Neuronal stem cell (in vitro differentiated cells): Measurements from ENCODE around the gene SLC10A7.

ENCODE experiments used
- DNase-seq: peaks from one replicate; pipeline ENCODE4 v3.0.0-alpha.2; 2013; ENCODE audit warnings: low spot score
- H2AFZ ChIP-seq: one replicate; pipeline ENCODE4 v1.6.1; 2013; ENCODE audit warnings: mild to moderate bottlenecking, low read length, inconsistent platforms
- H2AK5ac ChIP-seq: 2 replicates; pipeline ENCODE4 v1.6.1; 2013; ENCODE audit warnings: low read depth, mild to moderate bottlenecking, inconsistent platforms, low read length, moderate library complexity, mixed read lengths
- H2BK120ac ChIP-seq: 2 replicates; pipeline ENCODE4 v1.6.1; 2013; ENCODE audit warnings: low read depth, mild to moderate bottlenecking, inconsistent platforms, low read length, moderate library complexity, mixed read lengths
- H2BK12ac ChIP-seq: one replicate; pipeline ENCODE4 v1.6.1; 2013; ENCODE audit warnings: low read length, inconsistent platforms
- H2BK15ac ChIP-seq: 2 replicates; pipeline ENCODE4 v1.6.1; 2013; ENCODE audit warnings: mild to moderate bottlenecking, low read length, inconsistent platforms, mixed read lengths
- H2BK5ac ChIP-seq: one replicate; pipeline ENCODE4 v1.6.1; 2013; ENCODE audit warnings: inconsistent platforms, mild to moderate bottlenecking, low read length, moderate library complexity
- H3K14ac ChIP-seq: one replicate; pipeline ENCODE4 v1.6.1; 2013; ENCODE audit warnings: low read length, inconsistent platforms
- H3K18ac ChIP-seq: 2 replicates; pipeline ENCODE4 v1.6.1; 2013; ENCODE audit warnings: low read length, inconsistent platforms
- H3K23ac ChIP-seq: 2 replicates; pipeline ENCODE4 v1.6.1; 2013; ENCODE audit warnings: low read depth, mild to moderate bottlenecking, mixed read lengths, low read length, inconsistent platforms; ENCODE audit not compliant: poor library complexity
- H3K27ac ChIP-seq: replicated peaks from 3 replicates; pipeline ENCODE4 v1.5.1; 2013; ENCODE audit warnings: low read length, inconsistent platforms
- H3K27me3 ChIP-seq, 3 experiments: 2 replicates each; pipeline ENCODE4 v1.6.1; 2013; ENCODE audit warnings: low read length in 3 of 3, mild to moderate bottlenecking in 2 of 3, inconsistent platforms in 1 of 3, low read depth in 1 of 3, mixed read lengths in 1 of 3, moderate library complexity in 1 of 3; ENCODE audit not compliant: control insufficient read depth in 3 of 3, insufficient read depth in 3 of 3
- H3K36me3 ChIP-seq, 2 donors: replicated peaks in 1 of 2; 2 replicates each; pipeline ENCODE4 v1.6.1; 2013; ENCODE audit warnings: low read length in 2 of 2; ENCODE audit not compliant: control insufficient read depth in 2 of 2, insufficient read depth in 2 of 2
- H3K4ac ChIP-seq: 2 replicates; pipeline ENCODE4 v1.6.1; 2013; ENCODE audit warnings: inconsistent platforms, mild to moderate bottlenecking, low read length, moderate library complexity
- H3K4me1 ChIP-seq, 2 donors: 1 replicate in 1 of 2; 2 replicates in 1 of 2; pipeline ENCODE4 v1.6.1; 2013; ENCODE audit warnings: low read length in 2 of 2, low read depth in 1 of 2; ENCODE audit not compliant: control insufficient read depth in 2 of 2, insufficient read depth in 1 of 2
- H3K4me2 ChIP-seq: one replicate; pipeline ENCODE4 v1.6.1; 2013; ENCODE audit warnings: mild to moderate bottlenecking, low read length, inconsistent platforms; ENCODE audit not compliant: insufficient read depth, poor library complexity, severe bottlenecking
- H3K4me3 ChIP-seq, 2 donors: 2 replicates each; pipeline ENCODE4 v1.5.1; 2013; ENCODE audit warnings: low read length in 2 of 2, mild to moderate bottlenecking in 2 of 2, inconsistent platforms in 1 of 2, moderate library complexity in 1 of 2
- H3K79me1 ChIP-seq: one replicate; pipeline ENCODE4 v1.6.1; 2013; ENCODE audit warnings: low read depth, mild to moderate bottlenecking, inconsistent platforms, low read length, moderate library complexity
- H3K9ac ChIP-seq: one replicate; pipeline ENCODE4 v1.6.1; 2013; ENCODE audit warnings: mild to moderate bottlenecking, low read depth, low read length, inconsistent platforms; ENCODE audit not compliant: poor library complexity
- H3K9me3 ChIP-seq, 2 donors: replicated peaks in 1 of 2; 2 replicates each; pipeline versions ENCODE3 to v1.6.1; 2013; ENCODE audit warnings: low read length in 2 of 2, mild to moderate bottlenecking in 2 of 2, inconsistent platforms in 1 of 2, low read depth in 1 of 2, mixed read lengths in 1 of 2, moderate library complexity in 1 of 2; ENCODE audit not compliant: control insufficient read depth in 2 of 2, insufficient read depth in 1 of 2
- H4K8ac ChIP-seq: one replicate; pipeline ENCODE4 v1.6.1; 2013; ENCODE audit warnings: low read depth, mild to moderate bottlenecking, inconsistent platforms, low read length, moderate library complexity
- H4K91ac ChIP-seq: one replicate; pipeline ENCODE4 v1.6.1; 2013; ENCODE audit warnings: low read length, low read depth, mild to moderate bottlenecking, inconsistent platforms; ENCODE audit not compliant: poor library complexity
- WGBS, 2 donors: extraction: QIAGEN DNeasy Blood & Tissue Kit; methylation state at CpG; one replicate each; pipeline ENCODE4 v1.1.7; 2013; ENCODE audit warnings: missing lambda C conversion rate in 2 of 2, mixed read lengths in 1 of 2; ENCODE audit not compliant: insufficient read length in 2 of 2, insufficient replicate concordance in 1 of 2; ENCODE audit errors: extremely low coverage in 2 of 2; 5-methylcytosine and 5-hydroxymethylcytosine counted together

The SLC10A7 gene

DNA sequence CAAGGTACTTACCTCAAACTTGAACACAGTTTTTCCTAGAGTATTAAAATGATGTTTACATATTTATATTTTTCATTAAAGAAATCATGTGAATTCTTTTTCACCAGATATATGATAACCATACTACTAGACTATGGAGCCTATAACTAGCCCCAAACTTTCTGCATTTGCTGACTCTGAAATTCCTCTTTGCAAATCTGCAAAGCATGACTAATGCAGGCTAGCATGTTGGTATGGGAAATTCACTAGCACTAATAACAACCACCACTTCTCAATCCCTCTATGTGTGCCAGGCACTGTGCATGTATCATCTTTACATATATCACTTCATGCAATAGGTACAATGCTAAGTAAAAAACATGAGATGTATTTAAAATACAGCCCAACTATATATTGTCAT is 51.1 kb downstream of the SLC10A7 start:
- no peak overlapping the region for H3K4me2 ChIP-seq
- peaks cover 3 to 15% of the 10 kb centered on the region in 2 donors for H3K4me1 ChIP-seq
- H3K9me3 ChIP-seq, result no peaks in the 10 kb centered on the region
- no peak overlapping the region for H3K4me3 ChIP-seq
- H3K36me3 ChIP-seq, result no peaks in the 10 kb centered on the region
- no peaks in the 10 kb centered on the region for H3K79me1 ChIP-seq
- H3K14ac ChIP-seq, result no peak overlapping the region
- no peak overlapping the region for H4K91ac ChIP-seq
- H2BK12ac ChIP-seq, result no peak overlapping the region
- H3K4ac ChIP-seq, result no peak overlapping the region
- H4K8ac ChIP-seq, result no peak overlapping the region
- H3K9ac ChIP-seq, result no peak overlapping the region
- H3K23ac ChIP-seq, result no peak overlapping the region
- no peak overlapping the region for H2BK120ac ChIP-seq
- no peak overlapping the region for H2AFZ ChIP-seq
- H3K27ac ChIP-seq, result no peak overlapping the region
- no peak for DNase-seq
- no peak overlapping the region for H2BK5ac ChIP-seq
- no peak overlapping the region for H2AK5ac ChIP-seq
- no peaks in the 10 kb centered on the region for H3K27me3 ChIP-seq
- no peak overlapping the region for H2BK15ac ChIP-seq
- no peak overlapping the region for H3K18ac ChIP-seq

GRCh38 chr4:146469022-146469421 is 52.7 kb downstream of the SLC10A7 start:
- H3K4me3 ChIP-seq, result no peak overlapping the region

DNA sequence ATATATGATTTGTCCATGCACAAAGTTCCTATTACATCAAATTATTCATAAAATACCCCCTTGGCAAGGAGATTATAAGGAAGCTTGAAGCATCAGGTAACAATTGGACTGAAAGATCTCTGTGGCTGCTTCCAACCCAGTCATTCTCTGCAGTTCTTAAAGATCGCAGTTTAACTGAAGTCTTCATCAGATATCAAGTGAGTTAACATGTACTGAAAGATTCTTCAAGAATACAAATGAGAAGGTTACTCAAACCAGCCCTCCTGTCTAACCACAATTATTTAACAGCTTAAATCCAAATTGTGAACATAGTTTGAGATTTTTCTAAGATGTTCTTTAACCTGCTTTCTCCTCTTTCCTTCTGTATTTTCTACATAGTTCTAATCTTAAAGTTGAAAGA is 56.1 kb downstream of the SLC10A7 start:
- H2BK15ac ChIP-seq, result no peak overlapping the region
- H2BK12ac ChIP-seq, result no peak overlapping the region
- H4K8ac ChIP-seq, result no peak overlapping the region
- no peak overlapping the region for H3K23ac ChIP-seq
- no peak overlapping the region for H3K27ac ChIP-seq
- H3K9me3 ChIP-seq, result no peaks in the 10 kb centered on the region
- H3K4ac ChIP-seq, result no peak overlapping the region
- no peaks in the 10 kb centered on the region for H3K27me3 ChIP-seq
- peak overlapping the region; percentile 11 for H2AFZ ChIP-seq
- H3K18ac ChIP-seq, result no peak overlapping the region
- peaks cover 0 to 7% of the 10 kb centered on the region in 2 donors for H3K4me1 ChIP-seq
- H4K91ac ChIP-seq, result no peak overlapping the region
- H3K9ac ChIP-seq, result no peak overlapping the region
- no peak overlapping the region for H3K4me2 ChIP-seq
- no peak overlapping the region for H2BK120ac ChIP-seq
- H3K79me1 ChIP-seq, result no peaks in the 10 kb centered on the region
- no CpG with 5 or more reads among the region's 1 CpG for WGBS, 2 donors
- H2BK5ac ChIP-seq, result no peak overlapping the region
- no peaks in the 10 kb centered on the region for H3K36me3 ChIP-seq
- H3K14ac ChIP-seq, result no peak overlapping the region
- no peak for DNase-seq
- H3K4me3 ChIP-seq, result no peak overlapping the region
- no peak overlapping the region for H2AK5ac ChIP-seq

More at GRCh38 chr4:146469022-146469421, 52.7 kb downstream of the SLC10A7 start:
- H3K14ac ChIP-seq, result no peak overlapping the region
- H3K4ac ChIP-seq, result no peak overlapping the region
- no peak overlapping the region for H2BK5ac ChIP-seq
- peaks cover 3 to 17% of the 10 kb centered on the region in 2 donors for H3K4me1 ChIP-seq
- no peak overlapping the region for H4K8ac ChIP-seq
- DNase-seq, result no peak
- no peaks in the 10 kb centered on the region for H3K9me3 ChIP-seq
- H3K27ac ChIP-seq, result no peak overlapping the region
- H3K23ac ChIP-seq, result no peak overlapping the region
- H2BK12ac ChIP-seq, result no peak overlapping the region
- H2AK5ac ChIP-seq, result no peak overlapping the region
- H3K18ac ChIP-seq, result no peak overlapping the region
- H2BK120ac ChIP-seq, result no peak overlapping the region
- no CpG with 5 or more reads among the region's 1 CpG for WGBS, 2 donors
- no peak overlapping the region for H2AFZ ChIP-seq
- H2BK15ac ChIP-seq, result no peak overlapping the region
- no peaks in the 10 kb centered on the region for H3K27me3 ChIP-seq
- no peak overlapping the region for H4K91ac ChIP-seq
- no peaks in the 10 kb centered on the region for H3K79me1 ChIP-seq
- no peak overlapping the region for H3K9ac ChIP-seq
- no peaks in the 10 kb centered on the region for H3K36me3 ChIP-seq
- no peak overlapping the region for H3K4me2 ChIP-seq

- Histone ChIP-seq H3K27me3 (no peaks in the 10 kb centered on the region), H3K18ac (no peak overlapping the region), H3K79me1 (no peaks in the 10 kb centered on the region), H3K27ac (no peak overlapping the region), H4K8ac (no peak overlapping the region), H2BK120ac (no peak overlapping the region), H3K9me3 (no peaks in the 10 kb centered on the region), H3K36me3 (no peaks in the 10 kb centered on the region), H3K14ac (no peak overlapping the region), H3K23ac (no peak overlapping the region), H3K4me3 (no peak overlapping the region), H4K91ac (no peak overlapping the region), H2BK12ac (no peak overlapping the region), H2AFZ (no peak overlapping the region), H3K4me2 (no peak overlapping the region), H3K4ac (no peak overlapping the region), H3K9ac (no peak overlapping the region), H2BK15ac (no peak overlapping the region), H3K4me1 (peaks cover 0 to 7% of the 10 kb centered on the region in 2 donors), H2AK5ac (no peak overlapping the region), H2BK5ac (no peak overlapping the region)
- DNase-seq, result no peak
Observed at GRCh38 chr4:146462251-146462650, 59.5 kb downstream of the SLC10A7 start.
